HG03060 (cell line): Measurements from ENCODE around the gene NUMB.

ENCODE experiments used
- ATAC-seq: cut with Tn5 transposase; IDR thresholded peaks from one replicate; pipeline ENCODE4 v1.9.1; 2021; ENCODE audit warnings: low read depth, moderate number of reproducible peaks; ENCODE audit not compliant: unreplicated experiment

NUMB gene

GRCh38 chr14:73264080-73264884, 194.1 kb downstream of the NUMB start:
- ATAC-seq = no peak

GRCh38 chr14:73263606-73264005, 194.7 kb downstream of the NUMB start:
- ATAC-seq = no peak

GRCh38 chr14:73262427-73263183, 195.7 kb downstream of the NUMB start:
- ATAC-seq = no peak

GRCh38 chr14:73261520-73262426, 196.6 kb downstream of the NUMB start:
- ATAC-seq = no peak

- no peak for ATAC-seq
These were observed 197.3 kb downstream of the NUMB start for GRCh38 chr14:73261075-73261474.

GRCh38 chr14:73260574-73260973, 197.8 kb downstream of the NUMB start:
- no peak for ATAC-seq

GRCh38 chr14:73259837-73260236, 198.5 kb downstream of the NUMB start:
- ATAC-seq = no peak

GRCh38 chr14:73258845-73259611, 199.3 kb downstream of the NUMB start:
- no peak for ATAC-seq

GRCh38 chr14:73258076-73258475, 200.3 kb downstream of the NUMB start:
- ATAC-seq = no peak

- no peak for ATAC-seq
These were observed 202.6 kb downstream of the NUMB start for GRCh38 chr14:73255693-73256225.

- ATAC-seq = no peak
These were observed 203.3 kb downstream of the NUMB start for GRCh38 chr14:73255005-73255400.

GRCh38 chr14:73254247-73255004, 203.9 kb downstream of the NUMB start:
- no peak for ATAC-seq

- ATAC-seq = no peak
These were observed 204.6 kb downstream of the NUMB start for GRCh38 chr14:73253721-73254120.

GRCh38 chr14:73253323-73253610, 205.1 kb downstream of the NUMB start:
- no peak for ATAC-seq

GRCh38 chr14:73252491-73253322, 205.6 kb downstream of the NUMB start:
- ATAC-seq = no peak

GRCh38 chr14:73251516-73252215, 206.7 kb downstream of the NUMB start:
- ATAC-seq = no peak

GRCh38 chr14:73250781-73251500, 207.4 kb downstream of the NUMB start:
- no peak for ATAC-seq
